ENCODE measurements around the gene NUDCD2.
"Not testable (repeated sequence)": the region's sequence is repeated elsewhere in the genome, so short reads cannot be mapped to it uniquely, and the experiment has no call there.

NUDCD2 gene

DNA sequence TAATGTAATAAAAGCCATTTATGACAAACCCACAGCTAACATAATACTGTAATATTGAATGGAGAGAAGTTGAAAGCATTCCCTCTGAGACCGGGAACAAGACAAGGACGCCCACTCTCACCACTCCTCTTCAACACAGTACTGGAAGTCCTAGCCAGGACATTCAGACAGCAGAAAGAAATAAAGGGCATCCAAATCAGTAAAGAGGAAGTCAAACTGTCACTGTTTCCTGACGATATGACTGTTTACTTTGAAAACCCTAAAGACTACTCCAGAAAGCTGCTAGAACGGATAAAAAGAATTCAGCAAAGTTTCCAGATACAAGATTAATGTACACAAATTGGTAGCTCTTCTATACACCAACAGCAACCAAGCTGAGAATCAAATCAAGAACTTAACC lies 33.8 kb downstream of the NUDCD2 start:
- DNase-seq (ENCODE audit: low spot score): not testable (repeated sequence)

DNA sequence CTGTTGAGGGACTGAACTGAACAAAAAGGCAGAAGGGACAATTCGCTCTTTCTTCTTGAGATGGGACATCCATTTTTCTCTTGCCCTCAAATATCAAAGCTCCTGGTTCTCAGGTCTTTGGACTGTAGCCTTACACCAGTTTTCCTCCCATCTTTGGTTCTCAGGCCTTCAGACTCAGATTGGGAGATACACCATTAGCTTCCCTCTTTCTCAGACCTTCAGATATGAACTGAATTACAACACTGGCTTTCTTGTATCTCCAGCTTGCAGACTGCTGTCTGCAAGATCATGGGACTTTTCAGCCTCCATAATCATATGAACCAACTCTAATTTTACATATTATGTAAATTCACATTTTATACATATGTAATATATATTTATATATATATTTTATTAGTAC lies 35.1 kb downstream of the NUDCD2 start:
- DNase-seq (ENCODE audit: low spot score): no peak

DNA sequence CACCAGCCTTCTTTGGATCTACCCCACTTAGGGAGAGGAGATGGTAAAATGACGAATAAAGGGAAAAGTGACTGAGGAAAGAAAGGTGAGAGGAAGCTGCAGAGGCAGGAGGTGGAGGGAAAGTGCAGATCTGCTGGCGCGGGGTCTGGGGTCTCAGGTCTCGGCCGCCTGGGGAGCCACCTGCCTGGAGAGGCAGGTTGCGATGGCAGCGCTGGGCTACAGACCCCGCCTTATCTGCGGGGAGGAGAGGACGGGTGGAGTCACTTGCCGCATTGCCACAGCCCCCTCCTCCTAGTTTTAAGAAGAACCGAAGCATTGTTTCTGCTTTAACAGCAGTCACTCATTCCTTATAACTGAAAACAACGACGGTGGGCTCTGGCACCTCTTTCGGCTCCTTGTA lies 44.2 kb downstream of the NUDCD2 start:
- DNase-seq (ENCODE audit: low spot score): not testable (repeated sequence)

DNA sequence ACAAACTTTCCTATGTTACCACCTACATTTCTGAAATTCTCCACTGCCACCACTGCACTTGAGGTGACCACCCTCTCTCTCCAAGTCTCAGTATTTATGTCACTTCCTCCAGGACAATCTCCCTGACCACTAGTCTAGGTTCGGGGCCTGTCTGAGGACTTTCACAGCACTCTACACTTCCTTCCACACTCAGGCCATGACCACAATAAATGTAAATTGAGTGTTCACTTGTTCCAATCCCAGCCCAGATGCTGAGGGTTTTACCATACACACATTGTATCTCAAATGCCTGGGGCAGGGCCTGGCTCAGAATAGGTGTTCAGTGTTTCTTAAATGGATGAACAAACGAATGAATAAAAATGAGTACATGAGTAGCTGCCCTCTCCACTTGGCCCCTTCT lies 49.4 kb downstream of the NUDCD2 start:
- DNase-seq (ENCODE audit: low spot score): no peak

DNA sequence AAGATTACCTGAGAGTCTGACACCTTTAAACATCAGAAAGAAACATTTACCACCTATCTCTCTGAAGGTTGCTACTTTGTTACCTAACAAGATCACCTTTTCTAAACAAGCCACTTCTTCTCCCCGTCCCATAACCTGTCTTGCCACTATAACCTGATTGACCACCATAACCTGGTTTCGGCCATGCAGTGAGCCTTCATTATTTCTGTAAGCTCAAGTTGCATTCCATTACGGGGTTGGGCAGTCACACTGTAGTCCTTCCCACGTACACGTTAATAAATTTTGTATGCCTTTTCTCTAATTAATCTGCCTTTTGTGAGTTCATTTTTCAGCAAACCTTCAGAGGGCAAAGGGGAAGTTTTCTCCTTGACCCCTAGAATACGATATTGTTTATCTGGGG lies 50.5 kb downstream of the NUDCD2 start:
- no peak for DNase-seq (ENCODE audit: low spot score)

DNA sequence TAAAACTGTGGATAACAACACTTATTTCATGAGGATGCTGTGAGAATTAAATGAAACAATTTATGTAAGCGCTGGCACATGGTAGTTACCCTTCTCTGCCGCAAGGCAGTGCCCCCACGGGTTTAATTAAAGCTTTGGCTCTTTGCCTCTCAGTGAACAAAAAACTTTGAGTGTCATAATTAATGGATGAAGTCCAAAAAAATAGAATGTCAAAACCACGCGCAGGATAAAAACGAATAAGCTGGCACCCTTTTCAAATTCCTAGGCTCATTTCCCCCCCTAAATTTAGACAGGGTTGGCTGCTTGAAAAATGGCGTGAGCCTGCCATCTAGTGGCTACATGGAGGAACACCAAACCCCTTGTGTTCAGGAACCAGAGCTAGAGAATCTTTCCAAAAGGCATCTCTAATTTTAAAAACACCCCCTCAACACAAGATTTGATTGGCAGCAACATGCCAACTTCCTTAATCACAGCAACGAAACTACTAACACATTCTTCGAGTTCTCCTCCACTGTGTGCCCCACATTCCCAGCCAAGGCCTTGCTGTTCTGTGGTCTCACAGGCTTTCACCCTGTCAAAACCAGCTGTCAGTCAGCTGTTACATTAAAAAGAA lies 51.5 kb downstream of the NUDCD2 start:
- peak; percentile 60 for DNase-seq (ENCODE audit: low spot score)

DNA sequence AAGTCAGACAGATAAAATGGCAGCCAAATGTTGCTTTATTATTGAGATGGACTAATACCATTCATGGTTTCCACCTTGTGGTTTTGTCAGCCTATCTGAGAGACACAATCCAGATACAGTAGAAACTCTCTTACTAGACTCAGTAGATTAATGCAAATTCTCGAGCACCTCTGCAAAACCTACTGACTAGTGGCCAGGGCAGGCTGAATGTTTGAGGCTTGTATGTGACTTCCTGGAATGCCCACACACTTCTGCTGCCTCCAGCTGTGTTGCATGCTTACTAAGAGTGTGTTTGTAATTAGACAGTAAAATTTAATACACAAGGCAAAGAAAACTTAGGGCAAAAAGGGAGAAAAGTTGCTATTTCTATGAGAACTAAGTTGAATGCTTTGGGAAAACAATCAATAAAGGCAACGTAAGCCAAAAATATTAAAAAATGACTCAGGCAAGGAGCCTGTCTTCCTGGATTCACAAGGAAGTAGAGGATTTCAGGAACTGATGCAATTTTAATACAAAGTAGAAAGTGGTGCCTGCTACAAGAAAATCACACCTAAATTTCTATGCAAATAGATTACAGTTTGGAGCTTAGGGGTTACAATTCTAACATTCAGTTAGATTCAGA lies 52.8 kb downstream of the NUDCD2 start:
- DNase-seq (ENCODE audit: low spot score): no peak

DNA sequence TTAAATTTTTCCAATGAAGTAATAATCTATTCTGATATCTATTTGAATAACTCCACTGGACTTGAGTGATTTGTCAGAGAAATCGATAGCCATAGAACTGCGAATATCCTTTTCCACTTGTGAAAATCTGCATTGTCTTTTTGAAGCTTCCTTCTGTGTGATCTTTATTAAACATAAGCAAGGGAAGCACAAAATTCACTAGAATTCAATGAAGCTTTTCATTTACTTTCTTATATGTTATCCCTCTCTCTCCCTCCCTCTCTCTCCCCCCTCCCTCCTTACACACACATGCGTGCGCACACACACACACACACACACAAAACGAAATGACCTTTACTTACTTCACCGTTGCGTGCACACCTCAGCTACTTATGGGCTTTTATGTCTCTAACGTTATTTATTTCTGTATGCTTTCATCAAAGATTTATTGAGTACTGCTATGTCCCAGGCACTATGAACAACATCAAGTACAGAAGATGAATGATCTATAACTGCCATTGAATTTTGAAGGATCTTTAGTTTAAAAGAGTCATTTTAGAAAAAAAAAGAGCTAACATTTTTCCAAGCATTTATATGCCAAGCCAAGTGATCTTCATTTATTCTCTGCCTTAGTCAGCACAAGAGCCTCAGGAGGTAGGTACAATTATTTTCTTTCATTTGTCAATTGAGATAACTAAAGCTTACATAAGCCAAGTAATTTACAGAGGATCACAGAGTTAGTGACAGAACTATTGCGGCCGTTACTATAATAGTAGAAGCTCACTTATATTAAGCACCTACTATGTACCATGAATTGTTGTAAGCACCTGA lies 55.3 kb downstream of the NUDCD2 start:
- DNase-seq (ENCODE audit: low spot score): no peak

DNA sequence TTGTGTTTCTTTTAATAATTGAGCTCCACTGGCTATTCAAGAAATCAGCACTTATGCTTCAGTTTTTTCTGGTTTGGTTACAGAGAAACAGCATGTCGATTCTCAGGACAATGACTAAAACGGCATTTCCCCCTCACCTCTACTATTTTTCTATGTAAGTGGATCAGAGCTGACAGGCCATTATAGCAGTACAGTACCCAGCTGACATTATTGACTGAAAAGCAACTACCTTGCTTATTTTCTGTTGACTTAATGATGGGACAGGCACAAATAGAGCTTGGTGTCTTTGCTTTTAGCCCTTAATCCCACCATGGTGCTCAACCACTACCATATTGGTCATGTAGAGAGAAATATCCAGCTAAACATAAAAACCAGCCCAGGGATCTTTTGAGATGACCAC lies 57.9 kb downstream of the NUDCD2 start:
- no peak for DNase-seq (ENCODE audit: low spot score)

DNA sequence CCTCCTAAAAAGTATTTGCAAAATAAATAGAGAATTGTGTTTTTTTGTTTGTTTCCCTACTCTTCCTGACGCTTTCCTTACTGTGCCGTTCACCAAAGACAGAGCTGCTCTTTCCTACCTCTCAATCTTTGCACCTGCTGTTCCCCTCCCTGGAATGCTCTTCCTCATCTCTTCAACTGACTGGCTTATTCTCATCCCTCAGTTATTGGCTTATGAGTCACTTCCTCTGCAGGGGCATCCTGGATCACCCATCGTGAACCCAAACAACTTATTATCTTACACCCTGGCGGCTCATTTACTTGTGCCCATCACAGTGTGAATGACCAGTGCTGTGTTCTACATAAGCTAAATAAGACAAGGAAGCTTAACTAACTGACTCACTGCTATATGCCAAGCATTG lies 58.6 kb downstream of the NUDCD2 start:
- no peak for DNase-seq (ENCODE audit: low spot score)

DNA sequence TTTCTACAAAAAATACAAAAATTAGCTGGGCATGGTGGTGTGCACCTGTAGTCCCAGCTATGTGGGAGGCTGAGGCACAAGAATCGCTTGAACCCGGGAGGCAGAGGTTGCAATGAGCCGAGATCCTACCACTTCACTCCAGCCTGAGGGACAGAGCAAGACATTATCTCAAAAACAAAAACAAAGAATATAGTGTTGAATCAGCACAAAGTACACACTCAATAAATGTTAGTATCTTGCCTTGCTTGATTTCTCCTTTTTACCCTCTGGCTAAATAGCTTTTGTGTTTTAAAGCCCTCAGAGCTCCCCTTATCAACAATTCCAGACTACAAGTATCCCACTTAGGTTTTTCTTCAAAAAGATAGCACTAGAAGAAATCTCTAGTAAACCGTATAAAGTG lies 60.0 kb downstream of the NUDCD2 start:
- no peak for DNase-seq (ENCODE audit: low spot score)

DNA sequence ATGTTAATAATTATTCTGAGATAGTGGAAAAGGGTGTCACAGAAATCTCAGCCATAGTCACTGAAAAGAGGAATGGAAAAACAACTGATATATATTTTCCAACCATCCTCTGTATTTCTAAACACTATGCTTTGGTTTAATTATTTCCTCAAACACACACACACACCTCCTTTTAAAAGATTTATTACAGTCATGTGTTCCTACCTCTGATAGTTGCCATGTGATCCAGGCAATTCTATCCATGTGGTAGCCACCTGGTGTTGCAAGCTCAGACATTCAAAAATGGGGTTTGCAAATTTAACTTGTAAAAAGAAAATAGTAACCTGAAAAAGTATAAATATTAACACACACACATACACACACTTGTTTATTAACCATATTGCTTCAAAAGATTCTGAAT lies 62.5 kb downstream of the NUDCD2 start:
- DNase-seq (ENCODE audit: low spot score): no peak

DNA sequence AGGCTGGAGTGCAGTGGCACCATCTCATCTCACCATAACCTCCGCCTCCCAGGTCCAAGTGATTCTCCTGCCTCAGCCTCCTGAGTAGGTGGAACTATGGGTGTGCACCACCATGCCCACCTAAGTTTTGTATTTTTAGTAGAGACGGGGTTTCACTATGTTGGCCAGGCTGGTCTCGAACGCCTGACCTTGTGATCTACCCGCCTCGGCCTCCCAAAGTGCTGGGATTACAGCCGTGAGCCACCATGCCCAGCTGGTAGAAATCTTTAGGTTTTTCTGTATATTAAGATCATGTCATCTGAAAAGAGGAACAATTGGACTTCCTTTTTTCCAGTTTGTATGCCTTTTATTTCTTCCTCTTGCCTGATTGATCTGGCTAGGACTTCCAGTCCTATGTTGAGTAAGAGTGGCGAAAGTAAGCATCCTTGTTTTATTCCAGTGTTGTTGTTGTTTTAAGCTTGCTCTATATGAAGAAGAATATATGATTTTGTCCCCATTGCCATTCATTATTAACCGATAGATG lies 63.0 kb downstream of the NUDCD2 start:
- DNase-seq (ENCODE audit: low spot score): not testable (repeated sequence)

All from germinal center (tissue), 1 donor.